Gastrocnemius medialis (tissue), 4 donors: ENCODE data around the gene TEX30. TPM values are rescaled to one million over a fixed set of nuclear protein-coding genes. Genes with fewer than 3 reads are reported as not detected.

ENCODE experiments used
- ATAC-seq, 2 donors: fragments of 150-250 bp; one replicate each; pipeline ENCODE4 v1.9.1; 2016
- DNase-seq, 2 donors: peaks; one replicate each; pipeline ENCODE4 v3.0.0-alpha.2; 2019
- H3K27ac ChIP-seq, 4 donors: fragments of 200-600 bp; sonication (generic); 1 replicate in 1 of 4; 2 replicates in 3 of 4; pipeline ENCODE4 v1.5.1; 2016 to 2018; ENCODE audit warnings: mild to moderate bottlenecking in 2 of 4, moderate library complexity in 1 of 4
- H3K27me3 ChIP-seq, 3 donors: fragments of 200-600 bp; sonication (generic) in 2 of 3; 1 replicate in 1 of 3; 2 replicates in 2 of 3; pipeline versions ENCODE4 v1.5.1 to v1.6.0; 2016 to 2019; ENCODE audit warnings: mild to moderate bottlenecking in 1 of 3, moderate library complexity in 1 of 3
- H3K36me3 ChIP-seq, 2 donors: fragments of 200-600 bp; sonication (generic) in 1 of 2; one replicate each; pipeline ENCODE4 v1.5.1; 2017 to 2018
- H3K4me1 ChIP-seq, 2 donors: fragments of 200-600 bp; sonication (generic) in 1 of 2; one replicate each; pipeline ENCODE4 v1.5.1; 2016 to 2017; ENCODE audit warnings: mild to moderate bottlenecking in 2 of 2
- H3K4me3 ChIP-seq, 4 donors: fragments of 200-600 bp; sonication (generic) in 3 of 4; 1 replicate in 1 of 4; 2 replicates in 3 of 4; pipeline ENCODE4 v1.5.1; 2016 to 2019; ENCODE audit warnings: mild to moderate bottlenecking in 2 of 4
- H3K9me3 ChIP-seq, 3 donors: fragments of 200-600 bp; sonication (generic) in 2 of 3; 1 replicate in 1 of 3; 2 replicates in 2 of 3; pipeline ENCODE4 v1.5.1; 2016 to 2019
- CTCF ChIP-seq, 5 experiments: fragments of 450-650 bp in 3 of 5; fragments of 200-600 bp in 2 of 5; sonication (generic) in 2 of 5; IDR thresholded peaks in 4 of 5; conservative IDR thresholded peaks in 1 of 5; 1 replicate in 4 of 5; 2 replicates in 1 of 5; pipeline ENCODE4 v1.5.1; 2016 to 2019; ENCODE audit warnings: antibody characterized with exemption in 5 of 5, mild to moderate bottlenecking in 3 of 5, moderate library complexity in 3 of 5
- POLR2A ChIP-seq, 2 donors: fragments of 450-650 bp; IDR thresholded peaks; one replicate each; pipeline ENCODE4 v1.6.1; 2017; ENCODE audit warnings: antibody characterized with exemption in 2 of 2, mild to moderate bottlenecking in 2 of 2, moderate library complexity in 2 of 2
- in situ Hi-C, 4 donors: fragments of 200-750 bp; cut with MboI; loops; one replicate each; pipeline versions ENCODE4 v1.15.0 to v1.8.0; 2017; ENCODE audit warnings: low sequenced_read_pairs in 4 of 4
- intact Hi-C: fragments of 100-400 bp; cut with DNase I; formaldehyde crosslinking; loops from one replicate; pipeline ENCODE4 v1.15.1; 2023; ENCODE audit warnings: low total_unique reads
- total RNA-seq, 4 donors: library from RNA; depleted of rRNA; stranded (reverse); fragments of >200 nt; gene quantifications; one replicate each; pipeline versions ENCODE4 v1.1.0 to v1.2.3, GENCODE V29; 2016

Gene TEX30
- total RNA-seq, 4 donors from 2014 or later: 3.5 to 11.6 (median 10.2) TPM

GRCh38 chr13:102779436-102780159, 6.0 kb upstream of the TEX30 start:
- intact Hi-C loops (no loop called here), in situ Hi-C loops (no loop called here)
- H3K36me3 ChIP-seq: no peaks in the 10 kb centered on the region
- H3K4me1 ChIP-seq: no peaks in the 10 kb centered on the region
- DNase-seq (no peak), ATAC-seq (no peak)
- H3K27me3 ChIP-seq: no peaks in the 10 kb centered on the region
- no peak overlapping the region for H3K4me3 ChIP-seq
- H3K9me3 ChIP-seq: no peaks in the 10 kb centered on the region
- TF ChIP-seq POLR2A (IDR thresholded peaks at IDR 0.05): no peak
- no peak for TF ChIP-seq CTCF (IDR thresholded peaks at IDR 0.05 in 4 of 5, conservative IDR thresholded peaks at IDR 0.05 in 1 of 5)
- no peak overlapping the region for H3K27ac ChIP-seq

GRCh38 chr13:102777736-102778135, 4.2 kb upstream of the TEX30 start:
- H3K9me3 ChIP-seq: no peaks in the 10 kb centered on the region
- no peak for DNase-seq
- no peak for ATAC-seq
- TF ChIP-seq CTCF (IDR thresholded peaks at IDR 0.05 in 4 of 5, conservative IDR thresholded peaks at IDR 0.05 in 1 of 5) (no peak), POLR2A (IDR thresholded peaks at IDR 0.05) (no peak)
- H3K36me3 ChIP-seq: no peaks in the 10 kb centered on the region
- peaks cover under 1 to 5% of the 10 kb centered on the region in 2 donors for H3K4me1 ChIP-seq
- no peaks in the 10 kb centered on the region for H3K27me3 ChIP-seq
- in situ Hi-C loops (no loop called here), intact Hi-C loops (no loop called here)
- H3K27ac ChIP-seq: no peak overlapping the region
- H3K4me3 ChIP-seq: no peak overlapping the region

GRCh38 chr13:102776271-102776670, 2.7 kb upstream of the TEX30 start:
- H3K4me3 ChIP-seq: no peak overlapping the region
- ATAC-seq (no peak), DNase-seq (no peak)
- intact Hi-C loops: no loop called here
- H3K9me3 ChIP-seq: no peaks in the 10 kb centered on the region
- no peak overlapping the region for H3K27ac ChIP-seq
- H3K4me1 ChIP-seq: peaks cover 7 to 9% of the 10 kb centered on the region in 2 donors
- no peaks in the 10 kb centered on the region for H3K36me3 ChIP-seq
- in situ Hi-C loops: no loop called here
- TF ChIP-seq POLR2A (IDR thresholded peaks at IDR 0.05): no peak
- TF ChIP-seq CTCF (IDR thresholded peaks at IDR 0.05 in 4 of 5, conservative IDR thresholded peaks at IDR 0.05 in 1 of 5): no peak
- no peaks in the 10 kb centered on the region for H3K27me3 ChIP-seq

GRCh38 chr13:102774591-102775520, 1.3 kb upstream of the TEX30 start:
- ATAC-seq (no peak), DNase-seq (no peak)
- peak overlapping the region in 1 of 4 donors; percentile 91 for H3K4me3 ChIP-seq
- intact Hi-C loops: no loop called here
- no peaks in the 10 kb centered on the region for H3K9me3 ChIP-seq
- in situ Hi-C loops: no loop called here
- H3K27me3 ChIP-seq: no peaks in the 10 kb centered on the region
- no peak overlapping the region for H3K27ac ChIP-seq
- no peaks in the 10 kb centered on the region for H3K36me3 ChIP-seq
- H3K4me1 ChIP-seq: peaks cover 7 to 9% of the 10 kb centered on the region in 2 donors
- TF ChIP-seq CTCF (IDR thresholded peaks at IDR 0.05 in 4 of 5, conservative IDR thresholded peaks at IDR 0.05 in 1 of 5): no peak
- TF ChIP-seq POLR2A (IDR thresholded peaks at IDR 0.05): no peak
